Nephron progenitor cell (in vitro differentiated cells): ENCODE measurements around the gene RASL11B.

Source experiments
- DNase-seq: peaks from one replicate; pipeline ENCODE4 v3.0.0; 2021
- H3K27ac Mint-ChIP-seq: 2 replicates; pipeline ENCODE4 v1.8.0; 2021; ENCODE audit warnings: mild to moderate bottlenecking, moderate library complexity, mixed read lengths
- H3K27me3 Mint-ChIP-seq: 2 replicates; pipeline ENCODE4 v1.8.0; 2021; ENCODE audit warnings: mild to moderate bottlenecking, low read depth, mixed read lengths; ENCODE audit not compliant: poor library complexity
- H3K36me3 Mint-ChIP-seq: 2 replicates; pipeline ENCODE4 v1.8.0; 2021; ENCODE audit warnings: low read depth, mixed read lengths
- H3K4me1 Mint-ChIP-seq: 2 replicates; pipeline ENCODE4 v1.8.0; 2021; ENCODE audit warnings: mixed read lengths
- H3K4me3 Mint-ChIP-seq: 2 replicates; pipeline ENCODE4 v1.8.0; 2021; ENCODE audit warnings: mild to moderate bottlenecking, moderate library complexity, mixed read lengths
- H3K9me3 Mint-ChIP-seq: 2 replicates; pipeline ENCODE4 v1.8.0; 2021; ENCODE audit warnings: mild to moderate bottlenecking, moderate library complexity, mixed read lengths
- TF ChIP-seq, protein P1 (sequence below): fragments of 200-600 bp; sonication (generic); IDR thresholded peaks from 2 replicates; pipeline ENCODE4 v1.5.0; 2021; ENCODE audit warnings: antibody characterized with exemption

RASL11B gene

DNA sequence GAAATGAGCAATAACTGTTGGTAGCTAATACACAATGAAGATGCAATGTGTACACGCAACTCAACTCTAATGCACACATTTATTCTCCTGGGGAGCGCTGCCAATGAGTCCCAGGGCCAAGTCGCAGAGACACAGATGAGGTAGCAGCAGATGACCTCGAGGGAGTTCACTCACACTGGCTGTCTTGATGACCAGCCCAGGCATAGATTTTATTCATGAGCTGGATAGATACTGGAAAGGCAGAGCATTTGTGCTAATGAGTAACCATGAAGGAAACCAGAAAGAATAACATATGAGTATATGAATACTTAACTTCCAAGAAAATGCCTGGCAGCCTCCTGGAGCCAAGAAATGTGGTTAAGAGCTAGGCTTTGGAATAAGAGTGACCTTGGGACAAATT lies 42.3 kb downstream of the RASL11B start:
- DNase-seq: no peak
- H3K4me3 Mint-ChIP-seq: no peak overlapping the region
- TF ChIP-seq, protein P1, sequence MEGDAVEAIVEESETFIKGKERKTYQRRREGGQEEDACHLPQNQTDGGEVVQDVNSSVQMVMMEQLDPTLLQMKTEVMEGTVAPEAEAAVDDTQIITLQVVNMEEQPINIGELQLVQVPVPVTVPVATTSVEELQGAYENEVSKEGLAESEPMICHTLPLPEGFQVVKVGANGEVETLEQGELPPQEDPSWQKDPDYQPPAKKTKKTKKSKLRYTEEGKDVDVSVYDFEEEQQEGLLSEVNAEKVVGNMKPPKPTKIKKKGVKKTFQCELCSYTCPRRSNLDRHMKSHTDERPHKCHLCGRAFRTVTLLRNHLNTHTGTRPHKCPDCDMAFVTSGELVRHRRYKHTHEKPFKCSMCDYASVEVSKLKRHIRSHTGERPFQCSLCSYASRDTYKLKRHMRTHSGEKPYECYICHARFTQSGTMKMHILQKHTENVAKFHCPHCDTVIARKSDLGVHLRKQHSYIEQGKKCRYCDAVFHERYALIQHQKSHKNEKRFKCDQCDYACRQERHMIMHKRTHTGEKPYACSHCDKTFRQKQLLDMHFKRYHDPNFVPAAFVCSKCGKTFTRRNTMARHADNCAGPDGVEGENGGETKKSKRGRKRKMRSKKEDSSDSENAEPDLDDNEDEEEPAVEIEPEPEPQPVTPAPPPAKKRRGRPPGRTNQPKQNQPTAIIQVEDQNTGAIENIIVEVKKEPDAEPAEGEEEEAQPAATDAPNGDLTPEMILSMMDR: no peak
- H3K27me3 Mint-ChIP-seq: peaks cover 4% of the 10 kb centered on the region
- H3K4me1 Mint-ChIP-seq: peaks cover 19% of the 10 kb centered on the region
- H3K36me3 Mint-ChIP-seq: peaks cover 40% of the 10 kb centered on the region
- no peak overlapping the region for H3K27ac Mint-ChIP-seq
- H3K9me3 Mint-ChIP-seq: peaks cover 34% of the 10 kb centered on the region

GRCh38 chr4:52907510-52907909 lies 45.4 kb downstream of the RASL11B start:
- Mint-ChIP-seq H3K4me1 (peaks cover 25% of the 10 kb centered on the region), H3K4me3 (no peak overlapping the region), H3K9me3 (peaks cover 3% of the 10 kb centered on the region), H3K27ac (no peak overlapping the region), H3K36me3 (peaks cover 9% of the 10 kb centered on the region), H3K27me3 (peaks cover 4% of the 10 kb centered on the region)
- no peak for DNase-seq
- TF ChIP-seq, protein P1: no peak

GRCh38 chr4:52910115-52910514 lies 48.0 kb downstream of the RASL11B start:
- Mint-ChIP-seq H3K27ac (no peak overlapping the region), H3K27me3 (peaks cover 4% of the 10 kb centered on the region), H3K9me3 (no peaks in the 10 kb centered on the region), H3K4me1 (peaks cover 13% of the 10 kb centered on the region), H3K4me3 (no peak overlapping the region), H3K36me3 (no peaks in the 10 kb centered on the region)
- no peak for DNase-seq
- TF ChIP-seq, protein P1: no peak

GRCh38 chr4:52911684-52912294 lies 49.7 kb downstream of the RASL11B start:
- H3K4me1 Mint-ChIP-seq: peaks cover 22% of the 10 kb centered on the region
- H3K27ac Mint-ChIP-seq: no peak overlapping the region
- peak; percentile 78 for DNase-seq
- H3K9me3 Mint-ChIP-seq: no peaks in the 10 kb centered on the region
- H3K36me3 Mint-ChIP-seq: no peaks in the 10 kb centered on the region
- TF ChIP-seq, protein P1: peak; percentile 55
- H3K27me3 Mint-ChIP-seq: no peaks in the 10 kb centered on the region
- H3K4me3 Mint-ChIP-seq: no peak overlapping the region

- TF ChIP-seq, protein P1: no peak
- Mint-ChIP-seq H3K4me1 (peaks cover 22% of the 10 kb centered on the region), H3K27me3 (no peaks in the 10 kb centered on the region), H3K9me3 (no peaks in the 10 kb centered on the region), H3K4me3 (no peak overlapping the region), H3K27ac (no peak overlapping the region), H3K36me3 (no peaks in the 10 kb centered on the region)
- DNase-seq: no peak
These were observed 50.5 kb downstream of the RASL11B start for GRCh38 chr4:52912608-52913007.

DNA sequence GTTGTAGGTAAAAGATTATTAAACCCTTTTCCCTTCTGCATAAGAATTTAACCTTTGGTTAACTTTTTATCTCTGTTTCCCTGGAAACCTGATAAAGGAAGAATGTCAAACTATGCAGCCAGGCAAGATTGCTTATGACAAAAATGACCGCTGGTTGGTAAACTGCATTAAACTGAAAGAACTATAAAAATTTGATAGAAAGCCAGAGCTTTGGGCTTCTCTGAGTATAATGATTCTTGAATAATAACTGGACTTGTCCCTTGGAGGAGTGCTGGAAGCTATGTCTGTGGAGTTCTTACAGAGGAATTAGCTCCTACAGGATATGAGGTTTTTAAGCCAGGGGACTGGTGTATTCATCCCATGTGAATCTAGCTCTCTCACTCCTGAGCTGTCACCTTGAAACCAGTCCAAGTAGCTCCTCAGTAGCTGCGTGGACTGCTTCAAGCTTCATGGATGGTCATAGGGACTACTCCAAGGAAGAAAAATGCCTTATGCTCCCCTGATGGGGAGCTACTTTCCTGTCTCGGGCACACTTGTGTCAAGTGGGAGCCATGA lies 52.0 kb downstream of the RASL11B start:
- TF ChIP-seq, protein P1: no peak
- Mint-ChIP-seq H3K4me1 (peaks cover 15% of the 10 kb centered on the region), H3K4me3 (no peak overlapping the region), H3K36me3 (no peaks in the 10 kb centered on the region), H3K9me3 (no peaks in the 10 kb centered on the region), H3K27me3 (no peaks in the 10 kb centered on the region), H3K27ac (no peak overlapping the region)
- DNase-seq: no peak
